H1 (cell line): Measurements from ENCODE around the gene ASB1.

Experiments used
- CTCF ChIP-seq, 3 experiments: IDR thresholded peaks; 1 replicate in 2 of 3; 2 replicates in 1 of 3; pipeline versions ENCODE4 v1.5.1 to v1.6.1; 2011; ENCODE audit warnings: low read length in 3 of 3, mild to moderate bottlenecking in 3 of 3, inconsistent platforms in 2 of 3, low read depth in 1 of 3, moderate library complexity in 1 of 3; ENCODE audit not compliant: insufficient read depth in 1 of 3; ENCODE audit errors: control extremely low read depth in 1 of 3
- PHF8 ChIP-seq: fragments of 200-600 bp; sonication (generic); conservative IDR thresholded peaks from 2 replicates; pipeline ENCODE4 v1.7.1; 2012; ENCODE audit warnings: low read depth, mild to moderate bottlenecking, inconsistent platforms, low read length, moderate library complexity
- POLR2AphosphoS5 ChIP-seq: IDR thresholded peaks from 2 replicates; pipeline ENCODE4 v1.6.1; 2011; ENCODE audit warnings: low read depth, low read length
- RNF2 ChIP-seq: fragments of 200-900, 300-1000 bp; sonication (generic); IDR thresholded peaks from 2 replicates; pipeline ENCODE4 v1.7.1; 2016; ENCODE audit warnings: borderline replicate concordance, low read depth, mild to moderate bottlenecking, antibody characterized with exemption, low read length; ENCODE audit not compliant: poor library complexity, severe bottlenecking; ENCODE audit errors: missing control alignments

- TF ChIP-seq CTCF (IDR thresholded peaks at IDR 0.05; ENCODE audit: control extremely low read depth in 1 of 3, insufficient read depth in 1 of 3, low read depth in 1 of 3, low read length in 3 of 3) (no peak), PHF8 (no peak), POLR2AphosphoS5 (no peak), RNF2 (no peak)
Observed at GRCh38 chr2:238461916-238462315, 35.2 kb downstream of the ASB1 start.
